Pancreas (tissue), 10 donors: ENCODE results near the gene GINM1. TPM values are rescaled to one million over a fixed set of nuclear protein-coding genes. Genes with fewer than 3 reads are reported as not detected.

Source experiments
- ATAC-seq, 4 donors: fragments of 200-7000 bp; cut with Tn5 transposase; one replicate each; pipeline versions ENCODE4 v1.8.0 to v1.9.1; 2020; ENCODE audit warnings: mild to moderate bottlenecking in 4 of 4, moderate library complexity in 4 of 4
- DNase-seq, 6 donors: peaks; one replicate each; pipeline ENCODE4 v3.0.0-alpha.2; 2020
- FAIRE-seq: peaks from 2 replicates; lab custom pipeline; 2012; peaks lifted over from hg19 to GRCh38; lab: Jason Lieb, UNC
- H3K27ac ChIP-seq, 4 donors: fragments of 200-600 bp; sonication (generic); 1 replicate in 3 of 4; 2 replicates in 1 of 4; pipeline versions ENCODE4 v1.5.0 to v1.8.0; 2020
- H3K27me3 ChIP-seq, 4 donors: fragments of 200-600 bp; one replicate each; pipeline ENCODE4 v1.8.0; 2021
- H3K36me3 ChIP-seq, 3 donors: fragments of 200-600 bp; sonication (generic) in 1 of 3; one replicate each; pipeline versions ENCODE4 v1.5.0 to v1.8.0; 2020 to 2021
- H3K4me1 ChIP-seq, 3 donors: fragments of 200-600 bp; one replicate each; pipeline ENCODE4 v1.8.0; 2021
- H3K4me3 ChIP-seq, 4 donors: fragments of 200-600 bp; sonication (generic) in 2 of 4; one replicate each; pipeline versions ENCODE4 v1.5.0 to v1.8.0; 2020 to 2021
- H3K9me3 ChIP-seq, 4 donors: fragments of 200-600 bp; one replicate each; pipeline ENCODE4 v1.8.0; 2021
- WGBS, 2 donors: extraction: QIAGEN DNeasy Blood & Tissue Kit; methylation state at CpG; one replicate each; pipeline ENCODE4 v1.1.7; 2013; 5-methylcytosine and 5-hydroxymethylcytosine counted together
- intact Hi-C, 3 donors: fragments of 100-400 bp; cut with DNase I; formaldehyde crosslinking; loops; one replicate each; pipeline versions ENCODE4 v1.11.1 to v1.14.2; 2022
- polyA plus RNA-seq, 2 donors: library from polyadenylated mRNA; stranded (reverse); fragments of 200-250 nt; gene quantifications; one replicate each; pipeline ENCODE4 v1.2.3, GENCODE V29; 2013
- total RNA-seq, 6 donors: library from RNA; stranded (reverse); fragmentation: NEBNext Ultra II Directional in 4 of 6; extraction: Animal tissue kit (Norgen Biotek cat#: 25700) in 4 of 6; gene quantifications; one replicate each; pipeline versions ENCODE4 v1.2.1 to v1.2.4, GENCODE V29; 2021 to 2023
- TF ChIP-seq, protein P1 (sequence below), 4 donors: fragments of 200-600 bp; sonication (generic) in 3 of 4; IDR thresholded peaks; one replicate each; pipeline versions ENCODE4 v1.5.0 to v1.8.0; 2021; ENCODE audit warnings: antibody characterized with exemption in 4 of 4
- donor health status: healthy with polysubstance abuse.
- donor health status: DM: no; HTN: no; CAD: no; lungs with moderate emphysema.
- donor health status: DM: no; HTN: no; CAD: no.
- donor health status: control.
- donor health status: control.
- donor health status: Bipolar disorder and iron deficiency.
- donor health status: DM: yes; HTN: yes; CAD: no.
- donor health status: DM: no; HTN: no; CAD: no.
- donor health status: DM: no; HTN: no; CAD: no.
- donor health status: DM: yes; HTN: yes; CAD: no.

The GINM1 gene
- total and polyA plus RNA-seq, 8 donors: 10.6 to 31.6 (median 22.6) TPM

DNA sequence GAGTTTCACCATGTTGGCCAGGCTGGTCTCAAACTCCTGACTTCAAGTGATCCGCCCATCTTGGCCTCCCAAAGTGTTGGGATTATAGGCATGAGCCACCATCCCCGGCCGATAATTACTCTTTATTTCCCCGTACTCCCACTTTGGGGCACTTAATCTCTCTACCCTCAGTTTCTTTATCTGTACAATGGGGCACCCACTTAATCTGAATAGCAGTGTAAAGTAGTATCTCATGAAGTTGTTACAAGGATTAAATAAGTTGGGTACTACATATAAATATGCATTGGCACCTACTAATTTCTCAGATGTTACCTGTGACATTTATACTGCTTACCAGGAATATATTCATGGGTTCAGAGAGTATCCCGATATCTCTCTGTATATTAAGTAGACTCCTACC is 15.2 kb downstream of the GINM1 start:
- Histone ChIP-seq H3K36me3 (peaks cover 0 to 20% (median 0%) of the 10 kb centered on the region in 3 donors), H3K4me3 (no peak overlapping the region), H3K27me3 (no peaks in the 10 kb centered on the region), H3K9me3 (no peaks in the 10 kb centered on the region), H3K27ac (no peak overlapping the region), H3K4me1 (no peaks in the 10 kb centered on the region)
- ATAC-seq (no peak), DNase-seq (no peak), FAIRE-seq (no peak)
- WGBS, 2 donors: 94 to 97% methylated on average over 5 of the region's 5 CpGs
- intact Hi-C loops: no loop called here
- TF ChIP-seq, protein P1, sequence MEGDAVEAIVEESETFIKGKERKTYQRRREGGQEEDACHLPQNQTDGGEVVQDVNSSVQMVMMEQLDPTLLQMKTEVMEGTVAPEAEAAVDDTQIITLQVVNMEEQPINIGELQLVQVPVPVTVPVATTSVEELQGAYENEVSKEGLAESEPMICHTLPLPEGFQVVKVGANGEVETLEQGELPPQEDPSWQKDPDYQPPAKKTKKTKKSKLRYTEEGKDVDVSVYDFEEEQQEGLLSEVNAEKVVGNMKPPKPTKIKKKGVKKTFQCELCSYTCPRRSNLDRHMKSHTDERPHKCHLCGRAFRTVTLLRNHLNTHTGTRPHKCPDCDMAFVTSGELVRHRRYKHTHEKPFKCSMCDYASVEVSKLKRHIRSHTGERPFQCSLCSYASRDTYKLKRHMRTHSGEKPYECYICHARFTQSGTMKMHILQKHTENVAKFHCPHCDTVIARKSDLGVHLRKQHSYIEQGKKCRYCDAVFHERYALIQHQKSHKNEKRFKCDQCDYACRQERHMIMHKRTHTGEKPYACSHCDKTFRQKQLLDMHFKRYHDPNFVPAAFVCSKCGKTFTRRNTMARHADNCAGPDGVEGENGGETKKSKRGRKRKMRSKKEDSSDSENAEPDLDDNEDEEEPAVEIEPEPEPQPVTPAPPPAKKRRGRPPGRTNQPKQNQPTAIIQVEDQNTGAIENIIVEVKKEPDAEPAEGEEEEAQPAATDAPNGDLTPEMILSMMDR (IDR thresholded peaks at IDR 0.05): no peak

DNA sequence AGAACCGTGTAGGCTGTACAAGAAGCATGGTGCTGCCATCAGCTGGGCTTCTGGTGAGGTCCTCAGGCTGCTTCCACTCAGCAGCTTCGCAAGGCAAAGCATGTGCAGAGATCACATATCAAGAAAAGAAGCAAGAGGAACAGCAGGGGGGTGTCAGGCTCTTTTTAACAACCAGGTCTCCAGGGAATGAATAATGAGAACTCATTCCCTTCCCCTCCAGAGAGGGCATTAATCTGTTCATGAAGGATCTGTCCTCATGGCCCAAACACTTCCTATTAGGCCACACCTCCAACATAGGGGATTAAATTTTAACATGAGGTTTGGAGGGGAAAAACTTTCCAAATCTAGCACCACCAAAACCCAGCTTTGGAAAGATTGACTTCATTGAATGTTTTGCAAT is 20.0 kb downstream of the GINM1 start:
- FAIRE-seq (no peak), DNase-seq (no peak), ATAC-seq (no peak)
- Histone ChIP-seq H3K4me1 (no peaks in the 10 kb centered on the region), H3K27me3 (no peaks in the 10 kb centered on the region), H3K27ac (no peak overlapping the region), H3K9me3 (no peaks in the 10 kb centered on the region), H3K36me3 (peaks cover 0 to 16% (median 0%) of the 10 kb centered on the region in 3 donors), H3K4me3 (no peak overlapping the region)
- 97 to 98% methylated on average over 2 of the region's 2 CpGs for WGBS, 2 donors
- intact Hi-C loops: no loop called here
- TF ChIP-seq, protein P1 (IDR thresholded peaks at IDR 0.05): no peak

DNA sequence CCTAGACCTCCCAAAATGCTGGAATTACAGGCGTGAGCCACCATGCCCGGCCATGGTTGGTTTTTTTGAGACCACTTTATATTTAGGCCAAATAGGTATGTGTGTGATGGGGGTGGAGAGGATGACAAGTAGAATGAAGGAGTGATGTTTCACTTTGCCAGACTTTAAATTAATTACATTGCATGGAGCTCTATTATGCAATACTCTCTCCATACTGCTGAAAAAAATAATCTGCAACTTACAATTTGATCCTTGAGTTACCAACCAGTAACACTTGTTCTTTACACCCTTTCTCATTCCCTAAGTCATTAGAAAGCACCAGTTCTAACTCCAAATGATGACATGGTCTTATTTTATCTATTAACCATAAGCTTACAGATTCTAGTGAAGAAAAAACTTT is 26.8 kb downstream of the GINM1 start:
- no peak for ATAC-seq
- Histone ChIP-seq H3K4me3 (no peak overlapping the region), H3K27me3 (no peaks in the 10 kb centered on the region), H3K9me3 (no peaks in the 10 kb centered on the region), H3K4me1 (no peaks in the 10 kb centered on the region), H3K36me3 (peaks cover 0 to 37% (median 0%) of the 10 kb centered on the region in 3 donors), H3K27ac (no peak overlapping the region)
- WGBS, 2 donors: 89 to 92% methylated on average over 2 of the region's 2 CpGs
- intact Hi-C loops: no loop called here
- TF ChIP-seq, protein P1 (IDR thresholded peaks at IDR 0.05): no peak
- FAIRE-seq: no peak
- no peak for DNase-seq

DNA sequence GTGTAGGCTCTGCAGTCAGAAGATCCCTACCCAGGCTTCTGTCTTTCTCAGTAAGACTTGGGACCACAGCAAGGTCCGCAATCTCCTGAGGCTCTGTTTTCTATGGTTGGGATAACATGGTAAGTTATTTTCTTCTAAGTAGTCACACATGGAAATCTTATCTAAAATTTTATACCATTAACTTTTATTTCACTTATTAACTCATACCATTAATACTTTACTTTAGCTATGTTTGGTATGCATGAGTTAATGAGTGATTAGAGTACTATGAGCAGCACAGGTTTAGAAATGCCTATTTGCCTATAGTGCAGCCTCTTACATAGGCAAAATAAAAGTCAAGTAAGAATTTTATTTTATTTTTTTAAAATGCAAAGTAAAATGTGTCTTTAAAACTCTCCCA is 27.2 kb downstream of the GINM1 start:
- FAIRE-seq: no peak
- H3K27ac ChIP-seq: no peak overlapping the region

DNA sequence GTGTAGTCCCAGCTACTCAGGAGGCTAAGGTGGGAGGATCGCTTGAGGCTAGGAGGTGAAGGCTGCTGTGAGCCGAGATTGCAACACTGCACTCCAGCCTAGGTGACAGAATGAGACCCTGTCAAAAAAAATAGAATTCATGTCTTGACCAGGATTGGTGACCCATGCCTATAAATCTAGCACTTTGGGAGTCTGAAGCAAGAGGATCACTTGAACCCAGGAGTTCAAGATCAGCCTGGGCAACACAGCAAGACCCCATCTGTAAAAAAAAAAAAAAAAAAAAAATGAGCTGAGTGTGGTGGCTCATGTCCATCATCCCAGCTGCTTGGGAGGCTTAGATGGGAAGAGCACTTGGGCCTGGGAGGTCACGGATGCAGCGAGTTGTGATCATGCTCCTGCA is 34.3 kb downstream of the GINM1 start:
- WGBS, 2 donors: 97 to 100% methylated on average over 4 of the region's 4 CpGs
- TF ChIP-seq, protein P1 (IDR thresholded peaks at IDR 0.05): no peak
- Histone ChIP-seq H3K4me3 (no peak overlapping the region), H3K36me3 (peaks cover 0 to 16% (median 0%) of the 10 kb centered on the region in 3 donors), H3K4me1 (no peaks in the 10 kb centered on the region), H3K9me3 (no peaks in the 10 kb centered on the region), H3K27ac (no peak overlapping the region), H3K27me3 (no peaks in the 10 kb centered on the region)
- intact Hi-C loops: no loop called here
- DNase-seq (no peak), FAIRE-seq (no peak), ATAC-seq (no peak)

More for the DNA sequence above, 27.2 kb downstream of the GINM1 start:
- TF ChIP-seq, protein P1 (IDR thresholded peaks at IDR 0.05): no peak
- DNase-seq (no peak), ATAC-seq (peak in 3 of 4 donors; percentile 43 to 66 (median 48))
- Histone ChIP-seq H3K4me3 (no peak overlapping the region), H3K27me3 (no peaks in the 10 kb centered on the region), H3K4me1 (no peaks in the 10 kb centered on the region), H3K9me3 (no peaks in the 10 kb centered on the region), H3K36me3 (peaks cover 0 to 37% (median 0%) of the 10 kb centered on the region in 3 donors)
- intact Hi-C loops: no loop called here
- WGBS, 2 donors: 78 to 79% methylated on average over 1 of the region's 1 CpG
